Keratinocyte (primary cell): Measurements from ENCODE around the gene PCCA. TPM values are rescaled to one million over a fixed set of nuclear protein-coding genes. Genes with fewer than 3 reads are reported as not detected.

Experiments
- DNase-seq: peaks from one replicate; pipeline ENCODE4 v3.0.0-alpha.2; 2011; ENCODE audit warnings: low read depth, missing footprints, low spot score
- FAIRE-seq: peaks from 2 replicates; lab custom pipeline; 2011; peaks lifted over from hg19 to GRCh38; lab: Jason Lieb, UNC
- H2AFZ ChIP-seq: 2 replicates; pipeline ENCODE4 v1.6.0; 2012; ENCODE audit warnings: low read length, control low read depth, inconsistent platforms; ENCODE audit not compliant: control insufficient read depth
- H3K27ac ChIP-seq: 2 replicates; pipeline ENCODE4 v1.5.1; 2011; ENCODE audit warnings: low read length; ENCODE audit not compliant: control insufficient read depth, insufficient read depth
- H3K27me3 ChIP-seq: 3 replicates; pipeline ENCODE4 v1.6.0; 2011; ENCODE audit warnings: low read length; ENCODE audit not compliant: control insufficient read depth, insufficient read depth; ENCODE audit errors: extremely low read depth
- H3K36me3 ChIP-seq, 2 experiments: 2 replicates in 1 of 2; 3 replicates in 1 of 2; pipeline ENCODE4 v1.5.1; 2011; ENCODE audit warnings: low read length in 2 of 2, mild to moderate bottlenecking in 1 of 2; ENCODE audit not compliant: control insufficient read depth in 2 of 2, insufficient read depth in 2 of 2; ENCODE audit errors: extremely low read depth in 1 of 2
- H3K4me1 ChIP-seq: 3 replicates; pipeline ENCODE4 v1.5.1; 2011; ENCODE audit warnings: low read length; ENCODE audit not compliant: control insufficient read depth, insufficient read depth; ENCODE audit errors: extremely low read depth
- H3K4me2 ChIP-seq: 3 replicates; pipeline ENCODE4 v1.6.0; 2011; ENCODE audit warnings: low read depth, low read length; ENCODE audit not compliant: control insufficient read depth, insufficient read depth; ENCODE audit errors: extremely low read depth
- H3K4me3 ChIP-seq, 3 experiments: fragments of 200-600 bp in 1 of 3; sonication (generic) in 1 of 3; 2 replicates in 2 of 3; 3 replicates in 1 of 3; pipeline ENCODE4 v1.5.1; 2011 to 2016; ENCODE audit warnings: low read length in 3 of 3, mild to moderate bottlenecking in 3 of 3, control low read depth in 2 of 3, inconsistent platforms in 1 of 3, low read depth in 1 of 3, mixed read lengths in 1 of 3, mixed run types in 1 of 3, moderate library complexity in 1 of 3; ENCODE audit not compliant: control insufficient read depth in 2 of 3, insufficient read depth in 2 of 3; ENCODE audit errors: extremely low read depth in 1 of 3
- H3K79me2 ChIP-seq: 2 replicates; pipeline ENCODE4 v1.6.0; 2012; ENCODE audit warnings: low read length; ENCODE audit not compliant: control insufficient read depth, insufficient read depth
- H3K9ac ChIP-seq: 3 replicates; pipeline ENCODE4 v1.6.0; 2011; ENCODE audit warnings: low read length; ENCODE audit not compliant: control insufficient read depth, insufficient read depth; ENCODE audit errors: extremely low read depth
- H3K9me1 ChIP-seq: 3 replicates; pipeline ENCODE4 v1.6.0; 2011; ENCODE audit warnings: low read length; ENCODE audit not compliant: control insufficient read depth, insufficient read depth; ENCODE audit errors: extremely low read depth
- H3K9me3 ChIP-seq: 2 replicates; pipeline ENCODE4 v1.5.1; 2012; ENCODE audit warnings: low read depth, low read length; ENCODE audit not compliant: control insufficient read depth
- H4K20me1 ChIP-seq: 3 replicates; pipeline ENCODE4 v1.6.0; 2011; ENCODE audit warnings: low read length; ENCODE audit not compliant: control insufficient read depth, insufficient read depth; ENCODE audit errors: extremely low read depth
- CTCF ChIP-seq, 3 experiments: IDR thresholded peaks in 1 of 3; conservative IDR thresholded peaks in 1 of 3; optimal IDR thresholded peaks in 1 of 3; 2 replicates in 2 of 3; 3 replicates in 1 of 3; pipeline versions ENCODE3 to v1.5.1; 2011; ENCODE audit warnings: low read length in 3 of 3, mild to moderate bottlenecking in 3 of 3, moderate library complexity in 2 of 3, control low read depth in 1 of 3, inconsistent platforms in 1 of 3; ENCODE audit not compliant: insufficient read depth in 2 of 3; ENCODE audit errors: extremely low read depth in 1 of 3
- EZH2 ChIP-seq: IDR thresholded peaks from one replicate; pipeline ENCODE4 v1.6.1; 2012; ENCODE audit warnings: inconsistent platforms, mild to moderate bottlenecking, low read length, moderate library complexity
- dilution Hi-C: fragments of 300-500 bp; cut with MboI; formaldehyde crosslinking; loops from one replicate; pipeline ENCODE4 v1.7.0; 2020; ENCODE audit warnings: low sequenced_read_pairs; ENCODE audit not compliant: extremely low pct_ligation_motif_present
- polyA plus RNA-seq, 5 experiments: library from polyadenylated mRNA; depleted of rRNA in 3 of 5; stranded (reverse) in 3 of 5; stranded (forward) in 1 of 5; unstranded in 1 of 5; fragments of >200 nt; gene quantifications; 1 replicate in 1 of 5; 2 replicates in 3 of 5; 3 replicates in 1 of 5; pipeline versions ENCODE4 v1.2.1 to v1.2.3, GENCODE V29; 2011 to 2012; ENCODE audit warnings: missing spikeins in 2 of 5, low read depth in 1 of 5, low replicate concordance in 1 of 5

The PCCA gene
- polyA plus RNA-seq, 1 donor (not counting 4 experiments of a cell fraction or from before 2014, with no cell fraction given), result 8.1 TPM

- FAIRE-seq (no peak), DNase-seq (no peak)
- TF ChIP-seq EZH2 (no peak), CTCF (optimal IDR thresholded peaks at IDR 0.05 in 1 of 3, IDR thresholded peaks at IDR 0.05 in 1 of 3, conservative IDR thresholded peaks at IDR 0.05 in 1 of 3; ENCODE audit: extremely low read depth in 1 of 3, insufficient read depth in 2 of 3, low read length in 3 of 3) (no peak)
- no peak overlapping the region for H2AFZ ChIP-seq
- no peak overlapping the region for H3K4me2 ChIP-seq
- no peaks in the 10 kb centered on the region for H3K27me3 ChIP-seq
- no peaks in the 10 kb centered on the region for H4K20me1 ChIP-seq
- no peaks in the 10 kb centered on the region for H3K9me1 ChIP-seq
- no peaks in the 10 kb centered on the region for H3K9me3 ChIP-seq
- H3K4me1 ChIP-seq, result no peaks in the 10 kb centered on the region
- H3K79me2 ChIP-seq, result no peaks in the 10 kb centered on the region
- no peaks in the 10 kb centered on the region for H3K36me3 ChIP-seq
- no peak overlapping the region for H3K9ac ChIP-seq
- H3K4me3 ChIP-seq, result no peak overlapping the region
- dilution Hi-C loops, result no loop called here
- H3K27ac ChIP-seq, result no peak overlapping the region
Observed at GRCh38 chr13:100298116-100298681, 209.3 kb downstream of the PCCA start.

GRCh38 chr13:100298691-100299090 lies 209.8 kb downstream of the PCCA start:
- Histone ChIP-seq H3K4me3 (no peak overlapping the region), H3K4me1 (no peaks in the 10 kb centered on the region), H3K27me3 (no peaks in the 10 kb centered on the region), H3K9me1 (no peaks in the 10 kb centered on the region), H3K36me3 (no peaks in the 10 kb centered on the region), H4K20me1 (no peaks in the 10 kb centered on the region), H3K79me2 (no peaks in the 10 kb centered on the region), H3K9ac (no peak overlapping the region), H2AFZ (no peak overlapping the region), H3K9me3 (no peaks in the 10 kb centered on the region), H3K4me2 (no peak overlapping the region), H3K27ac (no peak overlapping the region)
- no peak for TF ChIP-seq CTCF (optimal IDR thresholded peaks at IDR 0.05 in 1 of 3, IDR thresholded peaks at IDR 0.05 in 1 of 3, conservative IDR thresholded peaks at IDR 0.05 in 1 of 3; ENCODE audit: extremely low read depth in 1 of 3, insufficient read depth in 2 of 3, low read length in 3 of 3)
- no peak for DNase-seq
- dilution Hi-C loops, result no loop called here
- FAIRE-seq, result no peak
